Fibroblast of lung (primary cell): ENCODE measurements around the gene ARHGAP1. TPM values are rescaled to one million over a fixed set of nuclear protein-coding genes. Genes with fewer than 3 reads are reported as not detected.
"Not testable (repeated sequence)": the region's sequence is repeated elsewhere in the genome, so short reads cannot be mapped to it uniquely, and the experiment has no call there.

ENCODE experiments used
- DNase-seq, 2 donors: peaks; one replicate each; pipeline versions ENCODE4 v3.0.0 to v3.0.0-alpha.2; 2010; ENCODE audit warnings: low read depth in 2 of 2
- H2AFZ ChIP-seq: 2 replicates; pipeline ENCODE4 v1.5.1; 2012; ENCODE audit warnings: low read length, control low read depth, inconsistent platforms
- H3K27ac ChIP-seq: 2 replicates; pipeline ENCODE4 v1.5.1; 2011; ENCODE audit warnings: low read length, control low read depth; ENCODE audit not compliant: insufficient read depth
- H3K27me3 ChIP-seq: 2 replicates; pipeline ENCODE4 v1.5.1; 2011; ENCODE audit warnings: mild to moderate bottlenecking, low read length; ENCODE audit not compliant: control insufficient read depth, insufficient read depth
- H3K36me3 ChIP-seq: 2 replicates; pipeline ENCODE4 v1.5.1; 2011; ENCODE audit warnings: low read length; ENCODE audit not compliant: control insufficient read depth, insufficient read depth
- H3K4me1 ChIP-seq: 2 replicates; pipeline ENCODE4 v1.5.1; 2011; ENCODE audit warnings: low read length; ENCODE audit not compliant: control insufficient read depth, insufficient read depth; ENCODE audit errors: extremely low read depth
- H3K4me2 ChIP-seq: 2 replicates; pipeline ENCODE4 v1.5.1; 2011; ENCODE audit warnings: low read length, control low read depth; ENCODE audit not compliant: insufficient read depth; ENCODE audit errors: extremely low read depth
- H3K4me3 ChIP-seq, 4 experiments: fragments of 200-600 bp in 1 of 4; sonication (generic) in 1 of 4; replicated peaks in 1 of 4; 2 replicates each; pipeline ENCODE4 v1.5.1; 2011 to 2016; ENCODE audit warnings: low read length in 4 of 4, low read depth in 3 of 4, mild to moderate bottlenecking in 3 of 4, control low read depth in 2 of 4, inconsistent platforms in 1 of 4, mixed read lengths in 1 of 4; ENCODE audit not compliant: insufficient read depth in 1 of 4; ENCODE audit errors: control extremely low read depth in 1 of 4
- H3K79me2 ChIP-seq: 2 replicates; pipeline ENCODE4 v1.5.1; 2012; ENCODE audit warnings: mild to moderate bottlenecking, low read length, inconsistent platforms; ENCODE audit not compliant: control insufficient read depth, insufficient read depth
- H3K9ac ChIP-seq: 2 replicates; pipeline ENCODE4 v1.5.1; 2011; ENCODE audit warnings: mild to moderate bottlenecking, low read length, control low read depth; ENCODE audit not compliant: insufficient read depth
- H3K9me3 ChIP-seq: 2 replicates; pipeline ENCODE4 v1.5.1; 2012; ENCODE audit warnings: low read depth, low read length; ENCODE audit not compliant: control insufficient read depth, insufficient read depth
- H4K20me1 ChIP-seq: 2 replicates; pipeline ENCODE4 v1.5.1; 2011; ENCODE audit warnings: low read length; ENCODE audit not compliant: control insufficient read depth, insufficient read depth; ENCODE audit errors: extremely low read depth
- EZH2 ChIP-seq: IDR thresholded peaks from 2 replicates; pipeline ENCODE4 v1.5.1; 2012; ENCODE audit warnings: low read length, control low read depth, mild to moderate bottlenecking; ENCODE audit errors: missing control alignments
- polyA plus RNA-seq, 2 donors: library from polyadenylated mRNA; depleted of rRNA in 1 of 2; stranded (reverse) in 1 of 2; unstranded in 1 of 2; fragments of >200 nt; gene quantifications; 2 replicates each; pipeline ENCODE4 v1.2.1, GENCODE V29; 2011 to 2012; ENCODE audit warnings: missing spikeins in 1 of 2
- total RNA-seq: library from RNA; depleted of rRNA; stranded (reverse); fragments of >200 nt; gene quantifications from 2 replicates; pipeline ENCODE4 v1.2.1, GENCODE V29; 2014
- TF ChIP-seq, protein P1 (sequence below), 2 donors: IDR thresholded peaks in 1 of 2; conservative IDR thresholded peaks in 1 of 2; 1 replicate in 1 of 2; 2 replicates in 1 of 2; pipeline ENCODE4 v1.5.1; 2011 to 2012; ENCODE audit warnings: low read length in 2 of 2, control low read depth in 1 of 2, inconsistent platforms in 1 of 2, low read depth in 1 of 2, mild to moderate bottlenecking in 1 of 2

Gene ARHGAP1
- total and polyA plus RNA-seq, 2 donors (not counting 1 experiment from before 2014, with no cell fraction given): 34.4 to 38.0 TPM

DNA sequence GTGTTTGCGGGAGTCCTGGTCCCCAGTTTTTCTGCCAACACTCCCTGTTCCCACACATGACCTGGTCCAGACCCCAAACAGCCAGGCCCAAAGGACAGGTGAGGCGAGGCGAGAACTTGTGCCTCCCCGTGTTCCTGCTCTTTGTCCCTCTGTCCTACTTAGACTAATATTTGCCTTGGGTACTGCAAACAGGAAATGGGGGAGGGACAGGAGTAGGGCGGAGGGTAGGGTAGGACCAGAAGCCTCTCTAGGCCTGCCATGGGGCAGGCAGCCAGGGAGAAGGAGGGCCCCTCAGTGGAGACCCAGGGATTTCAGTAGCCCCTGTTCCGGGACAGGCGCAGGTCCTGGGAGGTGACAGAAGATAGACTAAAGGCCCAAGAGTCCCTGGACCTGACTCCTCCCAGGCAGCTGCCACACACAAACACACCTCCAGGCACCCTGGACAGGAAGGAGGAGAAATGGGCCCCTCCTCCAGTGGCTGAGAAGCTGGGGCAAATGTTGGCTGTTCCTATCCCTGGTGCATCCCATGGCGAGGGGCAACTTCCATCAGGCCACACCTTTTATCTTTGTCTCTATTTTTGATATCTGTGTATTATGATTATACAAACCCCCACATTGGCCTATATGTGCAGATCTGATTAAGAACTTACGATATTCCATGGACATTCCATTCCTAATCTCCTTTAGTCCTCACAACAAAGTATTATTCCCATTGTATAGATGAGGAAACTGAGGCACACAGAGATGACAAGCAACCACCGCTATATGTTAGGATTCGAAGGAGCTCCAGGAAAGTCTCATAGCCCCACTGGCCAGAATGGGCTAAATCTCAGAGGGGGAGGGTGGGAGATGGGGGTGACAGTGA is 18.0 kb upstream of the ARHGAP1 start:
- Histone ChIP-seq H3K27ac (no peak overlapping the region), H2AFZ (peak overlapping the region; percentile 12), H3K4me3 (no peak overlapping the region), H4K20me1 (no peaks in the 10 kb centered on the region), H3K36me3 (no peaks in the 10 kb centered on the region), H3K79me2 (no peaks in the 10 kb centered on the region), H3K4me2 (no peak overlapping the region), H3K9me3 (no peaks in the 10 kb centered on the region), H3K27me3 (no peaks in the 10 kb centered on the region), H3K4me1 (peaks cover 6% of the 10 kb centered on the region), H3K9ac (no peak overlapping the region)
- TF ChIP-seq EZH2: no peak
- TF ChIP-seq, protein P1, sequence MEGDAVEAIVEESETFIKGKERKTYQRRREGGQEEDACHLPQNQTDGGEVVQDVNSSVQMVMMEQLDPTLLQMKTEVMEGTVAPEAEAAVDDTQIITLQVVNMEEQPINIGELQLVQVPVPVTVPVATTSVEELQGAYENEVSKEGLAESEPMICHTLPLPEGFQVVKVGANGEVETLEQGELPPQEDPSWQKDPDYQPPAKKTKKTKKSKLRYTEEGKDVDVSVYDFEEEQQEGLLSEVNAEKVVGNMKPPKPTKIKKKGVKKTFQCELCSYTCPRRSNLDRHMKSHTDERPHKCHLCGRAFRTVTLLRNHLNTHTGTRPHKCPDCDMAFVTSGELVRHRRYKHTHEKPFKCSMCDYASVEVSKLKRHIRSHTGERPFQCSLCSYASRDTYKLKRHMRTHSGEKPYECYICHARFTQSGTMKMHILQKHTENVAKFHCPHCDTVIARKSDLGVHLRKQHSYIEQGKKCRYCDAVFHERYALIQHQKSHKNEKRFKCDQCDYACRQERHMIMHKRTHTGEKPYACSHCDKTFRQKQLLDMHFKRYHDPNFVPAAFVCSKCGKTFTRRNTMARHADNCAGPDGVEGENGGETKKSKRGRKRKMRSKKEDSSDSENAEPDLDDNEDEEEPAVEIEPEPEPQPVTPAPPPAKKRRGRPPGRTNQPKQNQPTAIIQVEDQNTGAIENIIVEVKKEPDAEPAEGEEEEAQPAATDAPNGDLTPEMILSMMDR (conservative IDR thresholded peaks at IDR 0.05 in 1 of 2, IDR thresholded peaks at IDR 0.05 in 1 of 2; ENCODE audit: low read depth in 1 of 2, low read length in 2 of 2): no peak
- peak in 1 of 2 donors; percentile 27 for DNase-seq

DNA sequence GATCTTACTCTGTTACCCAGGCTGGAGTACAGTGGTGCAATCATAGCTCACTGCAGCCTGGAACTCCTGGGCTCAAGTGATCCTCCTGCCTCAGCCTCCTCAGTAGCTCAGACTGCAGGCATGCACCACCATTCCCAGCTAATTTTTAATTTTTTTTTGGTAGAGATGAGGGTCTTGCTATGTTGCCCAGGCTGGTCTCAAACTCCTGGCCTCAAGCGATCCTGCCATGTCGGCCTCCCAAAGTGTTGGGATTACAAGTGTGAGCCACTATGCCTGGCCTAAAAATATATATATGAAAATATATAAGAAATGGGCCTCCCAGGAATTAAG is 17.4 kb upstream of the ARHGAP1 start:
- H3K79me2 ChIP-seq, H3K27me3 ChIP-seq: not testable (repeated sequence)

GRCh38 chr11:46712874-46713576 is 12.6 kb upstream of the ARHGAP1 start:
- no peaks in the 10 kb centered on the region for H3K79me2 ChIP-seq
- TF ChIP-seq, protein P1 (conservative IDR thresholded peaks at IDR 0.05 in 1 of 2, IDR thresholded peaks at IDR 0.05 in 1 of 2; ENCODE audit: low read depth in 1 of 2, low read length in 2 of 2): no peak
- TF ChIP-seq EZH2: no peak
- H3K4me3 ChIP-seq: no peak overlapping the region
- H3K36me3 ChIP-seq: no peaks in the 10 kb centered on the region
- no peak overlapping the region for H3K4me2 ChIP-seq
- no peak overlapping the region for H2AFZ ChIP-seq
- no peak overlapping the region for H3K9ac ChIP-seq
- peaks cover 17% of the 10 kb centered on the region for H3K4me1 ChIP-seq
- no peak for DNase-seq
- H3K27me3 ChIP-seq: no peaks in the 10 kb centered on the region
- H3K9me3 ChIP-seq: no peaks in the 10 kb centered on the region
- no peak overlapping the region for H3K27ac ChIP-seq
- H4K20me1 ChIP-seq: no peaks in the 10 kb centered on the region

More for the DNA sequence above, 17.4 kb upstream of the ARHGAP1 start:
- H3K27ac ChIP-seq, H3K9ac ChIP-seq, H4K20me1 ChIP-seq, H3K9me3 ChIP-seq, H3K4me1 ChIP-seq, H3K36me3 ChIP-seq, H3K4me3 ChIP-seq, H3K4me2 ChIP-seq, H2AFZ ChIP-seq, DNase-seq: not testable (repeated sequence)
